GM12878 (cell line): ENCODE data around the gene GPR108. TPM values are rescaled to one million over a fixed set of nuclear protein-coding genes. Genes with fewer than 3 reads are reported as not detected.

Experiments used
- FOS ChIP-seq: IDR thresholded peaks from 3 replicates; pipeline ENCODE4 v1.6.1; 2011; ENCODE audit warnings: borderline replicate concordance; ENCODE audit not compliant: insufficient read length; ENCODE audit errors: extremely low read depth
- PBX3 ChIP-seq: IDR thresholded peaks from 2 replicates; pipeline ENCODE4 v1.6.1; 2011; ENCODE audit warnings: mild to moderate bottlenecking, low read depth, low read length, moderate library complexity; ENCODE audit not compliant: insufficient replicate concordance
- PML ChIP-seq: IDR thresholded peaks from 2 replicates; pipeline ENCODE4 v1.6.1; 2012; ENCODE audit warnings: low read length, inconsistent platforms
- RELA ChIP-seq: fragments of 450-650 bp; IDR thresholded peaks from 2 replicates; pipeline ENCODE4 v1.8.0; 2014; ENCODE audit warnings: borderline replicate concordance; ENCODE audit not compliant: partially characterized antibody
- polyA plus RNA-seq, 11 experiments: library from polyadenylated mRNA; depleted of rRNA in 4 of 11; unstranded in 6 of 11; stranded (reverse) in 5 of 11; fragments of >200 nt; fragmentation: Nextera tagmentation in 4 of 11; fragmentation: Illumina TruSeq in 1 of 11; extraction: Ambion mirVana in 4 of 11; extraction: Trizol in 1 of 11; gene quantifications; 1 replicate in 1 of 11; 2 replicates in 10 of 11; pipeline versions ENCODE4 v1.2.1 to v1.2.3, GENCODE V29; 2011 to 2016; ENCODE audit warnings: inconsistent platforms in 2 of 11, missing spikeins in 2 of 11, low read depth in 1 of 11
- total RNA-seq, 4 experiments: library from RNA; depleted of rRNA in 3 of 4; stranded (reverse); fragments of >200 nt in 3 of 4; fragmentation: Illumina TruSeq in 1 of 4; extraction: Trizol in 1 of 4; gene quantifications; 2 replicates each; pipeline versions ENCODE4 v1.2.1 to v1.2.3, GENCODE V29; 2013 to 2021
- TF ChIP-seq, protein P1 (sequence below): IDR thresholded peaks from 2 replicates; pipeline ENCODE4 v1.6.1; 2012; ENCODE audit warnings: low read length, inconsistent platforms
- TF ChIP-seq, protein P2 (sequence below): fragments of 450-650 bp; IDR thresholded peaks from 2 replicates; pipeline ENCODE4 v1.6.1; 2017; ENCODE audit warnings: mild to moderate bottlenecking, moderate library complexity

The GPR108 gene
- total and polyA plus RNA-seq, 10 of the 15 experiments (the other 5 are each of a cell fraction or from before 2014, with no cell fraction given), result 4.4 to 87.2 (median 57.1) TPM

DNA sequence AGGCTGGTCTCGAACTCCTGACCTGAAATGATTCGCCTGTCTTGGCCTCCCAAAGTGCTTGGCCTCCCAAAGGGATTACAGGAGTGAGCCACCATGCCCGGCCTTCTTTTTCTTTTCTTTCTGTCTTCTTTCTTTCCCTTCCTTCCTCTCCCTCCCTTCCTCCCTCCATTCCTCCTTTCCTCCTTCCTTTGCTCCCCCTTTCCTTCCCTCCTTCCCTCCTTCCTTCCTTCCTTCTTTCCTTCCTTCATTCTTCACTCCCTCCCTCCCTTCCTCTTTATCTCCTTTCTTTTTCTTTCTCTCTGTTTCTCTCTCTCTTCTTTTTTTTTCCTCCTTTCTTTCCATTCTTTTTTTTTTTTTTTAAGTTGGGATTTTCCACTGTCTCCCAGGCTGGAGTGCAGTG lies 29.0 kb downstream of the GPR108 start (continued):
- TF ChIP-seq FOS (no peak), PML (no peak), PBX3 (no peak), RELA (no peak)
- TF ChIP-seq, protein P1, sequence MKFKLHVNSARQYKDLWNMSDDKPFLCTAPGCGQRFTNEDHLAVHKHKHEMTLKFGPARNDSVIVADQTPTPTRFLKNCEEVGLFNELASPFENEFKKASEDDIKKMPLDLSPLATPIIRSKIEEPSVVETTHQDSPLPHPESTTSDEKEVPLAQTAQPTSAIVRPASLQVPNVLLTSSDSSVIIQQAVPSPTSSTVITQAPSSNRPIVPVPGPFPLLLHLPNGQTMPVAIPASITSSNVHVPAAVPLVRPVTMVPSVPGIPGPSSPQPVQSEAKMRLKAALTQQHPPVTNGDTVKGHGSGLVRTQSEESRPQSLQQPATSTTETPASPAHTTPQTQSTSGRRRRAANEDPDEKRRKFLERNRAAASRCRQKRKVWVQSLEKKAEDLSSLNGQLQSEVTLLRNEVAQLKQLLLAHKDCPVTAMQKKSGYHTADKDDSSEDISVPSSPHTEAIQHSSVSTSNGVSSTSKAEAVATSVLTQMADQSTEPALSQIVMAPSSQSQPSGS, result no peak
- TF ChIP-seq, protein P2, sequence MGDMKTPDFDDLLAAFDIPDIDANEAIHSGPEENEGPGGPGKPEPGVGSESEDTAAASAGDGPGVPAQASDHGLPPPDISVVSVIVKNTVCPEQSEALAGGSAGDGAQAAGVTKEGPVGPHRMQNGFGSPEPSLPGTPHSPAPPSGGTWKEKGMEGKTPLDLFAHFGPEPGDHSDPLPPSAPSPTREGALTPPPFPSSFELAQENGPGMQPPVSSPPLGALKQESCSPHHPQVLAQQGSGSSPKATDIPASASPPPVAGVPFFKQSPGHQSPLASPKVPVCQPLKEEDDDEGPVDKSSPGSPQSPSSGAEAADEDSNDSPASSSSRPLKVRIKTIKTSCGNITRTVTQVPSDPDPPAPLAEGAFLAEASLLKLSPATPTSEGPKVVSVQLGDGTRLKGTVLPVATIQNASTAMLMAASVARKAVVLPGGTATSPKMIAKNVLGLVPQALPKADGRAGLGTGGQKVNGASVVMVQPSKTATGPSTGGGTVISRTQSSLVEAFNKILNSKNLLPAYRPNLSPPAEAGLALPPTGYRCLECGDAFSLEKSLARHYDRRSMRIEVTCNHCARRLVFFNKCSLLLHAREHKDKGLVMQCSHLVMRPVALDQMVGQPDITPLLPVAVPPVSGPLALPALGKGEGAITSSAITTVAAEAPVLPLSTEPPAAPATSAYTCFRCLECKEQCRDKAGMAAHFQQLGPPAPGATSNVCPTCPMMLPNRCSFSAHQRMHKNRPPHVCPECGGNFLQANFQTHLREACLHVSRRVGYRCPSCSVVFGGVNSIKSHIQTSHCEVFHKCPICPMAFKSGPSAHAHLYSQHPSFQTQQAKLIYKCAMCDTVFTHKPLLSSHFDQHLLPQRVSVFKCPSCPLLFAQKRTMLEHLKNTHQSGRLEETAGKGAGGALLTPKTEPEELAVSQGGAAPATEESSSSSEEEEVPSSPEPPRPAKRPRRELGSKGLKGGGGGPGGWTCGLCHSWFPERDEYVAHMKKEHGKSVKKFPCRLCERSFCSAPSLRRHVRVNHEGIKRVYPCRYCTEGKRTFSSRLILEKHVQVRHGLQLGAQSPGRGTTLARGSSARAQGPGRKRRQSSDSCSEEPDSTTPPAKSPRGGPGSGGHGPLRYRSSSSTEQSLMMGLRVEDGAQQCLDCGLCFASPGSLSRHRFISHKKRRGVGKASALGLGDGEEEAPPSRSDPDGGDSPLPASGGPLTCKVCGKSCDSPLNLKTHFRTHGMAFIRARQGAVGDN, result no peak
- TF ChIP-seq, all 136 proteins: peak for 0
